Stomach (tissue), 4 donors: ENCODE results near the gene SLC25A38.
"Not testable (repeated sequence)": the region's sequence is repeated elsewhere in the genome, so short reads cannot be mapped to it uniquely, and the experiment has no call there.

Experiments used
- POLR2AphosphoS5 ChIP-seq, 3 donors: sonication (generic); formaldehyde crosslinking; IDR thresholded peaks; one replicate each; pipeline ENCODE4 v1.6.1; 2016; ENCODE audit warnings: antibody characterized with exemption in 3 of 3
- TF ChIP-seq, protein P1 (sequence below), 7 experiments: fragments of 450-650 bp in 4 of 7; fragments of 200-600 bp in 3 of 7; sonication (generic) in 3 of 7; IDR thresholded peaks; one replicate each; pipeline ENCODE4 v1.5.1; 2016 to 2019; ENCODE audit warnings: antibody characterized with exemption in 7 of 7, control low read depth in 2 of 7, mild to moderate bottlenecking in 1 of 7

DNA sequence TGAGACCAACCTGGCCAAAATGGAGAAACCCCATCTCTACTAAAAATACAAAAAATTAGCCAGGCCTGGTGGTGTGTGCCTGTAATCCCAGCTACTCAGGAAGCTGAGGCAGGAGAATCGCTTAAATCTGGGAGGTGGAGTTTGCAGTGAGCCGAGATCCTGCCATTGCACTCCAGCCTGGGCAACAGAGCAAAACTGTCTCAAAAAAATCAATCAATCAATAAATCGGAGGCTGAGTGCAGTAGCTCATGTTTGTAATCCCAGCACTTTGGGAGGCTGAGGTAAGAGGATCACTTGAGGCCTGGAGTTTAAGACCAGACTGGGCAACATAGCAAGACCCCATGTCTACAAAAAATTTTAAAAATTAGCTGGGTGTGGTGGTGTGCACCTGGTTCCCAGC lies 32.1 kb downstream of the SLC25A38 start:
- TF ChIP-seq POLR2AphosphoS5 (IDR thresholded peaks at IDR 0.05), result not testable (repeated sequence)
- TF ChIP-seq, protein P1, sequence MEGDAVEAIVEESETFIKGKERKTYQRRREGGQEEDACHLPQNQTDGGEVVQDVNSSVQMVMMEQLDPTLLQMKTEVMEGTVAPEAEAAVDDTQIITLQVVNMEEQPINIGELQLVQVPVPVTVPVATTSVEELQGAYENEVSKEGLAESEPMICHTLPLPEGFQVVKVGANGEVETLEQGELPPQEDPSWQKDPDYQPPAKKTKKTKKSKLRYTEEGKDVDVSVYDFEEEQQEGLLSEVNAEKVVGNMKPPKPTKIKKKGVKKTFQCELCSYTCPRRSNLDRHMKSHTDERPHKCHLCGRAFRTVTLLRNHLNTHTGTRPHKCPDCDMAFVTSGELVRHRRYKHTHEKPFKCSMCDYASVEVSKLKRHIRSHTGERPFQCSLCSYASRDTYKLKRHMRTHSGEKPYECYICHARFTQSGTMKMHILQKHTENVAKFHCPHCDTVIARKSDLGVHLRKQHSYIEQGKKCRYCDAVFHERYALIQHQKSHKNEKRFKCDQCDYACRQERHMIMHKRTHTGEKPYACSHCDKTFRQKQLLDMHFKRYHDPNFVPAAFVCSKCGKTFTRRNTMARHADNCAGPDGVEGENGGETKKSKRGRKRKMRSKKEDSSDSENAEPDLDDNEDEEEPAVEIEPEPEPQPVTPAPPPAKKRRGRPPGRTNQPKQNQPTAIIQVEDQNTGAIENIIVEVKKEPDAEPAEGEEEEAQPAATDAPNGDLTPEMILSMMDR (IDR thresholded peaks at IDR 0.05), result not testable (repeated sequence)
